ENCODE data around the gene MTO1.
"Not testable (repeated sequence)": the region's sequence is repeated elsewhere in the genome, so short reads cannot be mapped to it uniquely, and the experiment has no call there.

The MTO1 gene

GRCh38 chr6:73532293-73532692 lies 70.8 kb downstream of the MTO1 start:
- no peak for FAIRE-seq

- no peak for FAIRE-seq
Measured at GRCh38 chr6:73534628-73535027, 73.1 kb downstream of the MTO1 start.

GRCh38 chr6:73537677-73538076 lies 76.1 kb downstream of the MTO1 start:
- FAIRE-seq: no peak

- no peak for FAIRE-seq
Measured at GRCh38 chr6:73538116-73538779, 76.7 kb downstream of the MTO1 start.

GRCh38 chr6:73542481-73542880 lies 80.9 kb downstream of the MTO1 start:
- not testable (repeated sequence) for FAIRE-seq

DNA sequence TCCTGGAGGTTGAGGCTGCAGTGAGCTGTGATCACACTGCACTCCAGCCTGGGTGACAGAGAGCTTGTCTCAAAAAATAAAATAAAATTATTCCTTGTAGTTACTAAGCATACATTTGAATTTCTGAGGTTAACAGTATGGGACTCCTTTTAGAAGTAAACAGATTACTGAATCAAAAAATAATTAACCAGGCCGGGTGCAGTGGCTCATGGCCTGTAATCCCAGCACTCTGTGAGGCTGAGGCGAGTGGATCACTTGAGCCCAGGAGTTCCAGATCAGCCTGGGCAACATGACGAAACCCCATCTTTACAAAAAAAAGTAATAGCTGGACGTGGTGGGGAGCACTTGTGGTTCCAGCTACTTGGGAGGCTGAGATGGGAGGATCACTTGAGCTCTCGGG lies 81.4 kb downstream of the MTO1 start:
- FAIRE-seq: no peak

GRCh38 chr6:73547036-73547435 lies 85.5 kb downstream of the MTO1 start:
- no peak for FAIRE-seq

- no peak for FAIRE-seq
Measured at GRCh38 chr6:73548458-73549446, 87.2 kb downstream of the MTO1 start.

DNA sequence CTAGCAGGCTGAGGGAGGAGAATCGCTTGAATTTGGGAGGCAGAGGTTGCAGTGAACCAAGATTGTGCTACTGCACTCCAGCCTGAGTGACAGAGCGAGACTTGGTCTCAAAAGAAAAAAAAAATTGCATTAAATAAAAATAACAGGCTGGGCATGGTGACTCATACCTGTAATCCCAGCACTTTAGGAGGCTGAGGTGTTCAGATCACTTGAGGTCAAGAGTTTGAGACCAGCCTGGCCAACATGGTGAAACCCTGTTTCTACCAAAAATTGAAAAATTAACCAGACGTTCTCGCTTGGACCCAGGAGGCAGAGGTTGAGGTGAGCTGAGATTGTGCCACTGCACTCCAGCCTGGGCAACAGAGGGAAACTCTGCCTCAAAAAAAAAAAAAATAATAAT lies 89.6 kb downstream of the MTO1 start:
- FAIRE-seq: not testable (repeated sequence)

DNA sequence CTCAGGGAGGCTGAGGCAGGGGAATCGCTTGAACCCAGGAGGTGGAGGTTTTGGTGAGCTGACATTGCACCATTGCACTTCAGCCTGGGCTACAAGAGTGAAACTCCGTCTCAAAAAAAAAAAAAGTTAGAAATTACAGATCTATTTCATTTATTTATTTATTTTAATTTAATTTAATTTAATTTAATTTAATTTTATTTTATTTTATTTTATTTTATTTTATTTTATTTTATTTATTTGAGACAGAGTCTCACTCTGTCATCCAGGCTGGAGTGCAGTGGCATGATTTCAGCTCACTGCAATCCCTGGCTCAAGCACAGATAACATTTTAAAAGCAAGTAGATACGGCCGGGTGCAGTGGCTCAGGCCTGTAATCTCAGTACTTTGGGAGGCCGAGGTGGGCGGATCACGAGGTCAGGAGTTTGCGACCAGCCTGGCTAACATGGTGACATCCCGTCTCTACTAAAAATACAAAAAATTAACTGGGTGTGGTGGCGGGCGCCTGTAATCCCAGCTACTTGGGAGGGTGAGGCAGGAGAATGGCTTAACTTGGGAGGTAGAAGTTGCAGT lies 93.9 kb downstream of the MTO1 start:
- not testable (repeated sequence) for FAIRE-seq

GRCh38 chr6:73556836-73557235 lies 95.3 kb downstream of the MTO1 start:
- FAIRE-seq: no peak

Measured in colon (tissue), 2 donors.